Measurements from ENCODE around the gene NEO1.

Gene NEO1

DNA sequence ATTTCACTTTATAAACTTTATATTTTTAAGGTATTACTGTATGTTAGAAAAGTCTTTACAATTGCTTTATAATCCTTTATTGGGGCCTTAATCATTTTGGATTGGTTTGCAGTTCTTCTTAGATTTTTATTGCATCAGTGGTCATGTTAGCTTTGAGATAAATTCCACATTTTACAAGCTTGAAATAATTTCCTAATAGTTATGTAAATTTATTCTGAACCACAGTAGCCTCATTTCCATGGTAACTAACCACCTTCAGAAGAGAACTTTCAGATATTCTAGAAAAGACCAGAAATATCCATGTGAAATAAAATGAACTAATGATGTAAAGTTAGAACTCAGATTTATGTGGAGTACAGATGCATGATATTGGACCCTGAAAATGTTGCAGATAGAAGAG lies 94.2 kb downstream of the NEO1 start:
- no peak for DNase-seq (ENCODE audit: low read depth, low spot score)
- in situ Hi-C loops (cut with HindIII; ENCODE audit: low sequenced_read_pairs) = no loop called here
- TF ChIP-seq CTCF (IDR thresholded peaks at IDR 0.05; ENCODE audit: low read depth, low read length) = no peak
- no peak overlapping the region for H3K4me3 ChIP-seq (ENCODE audit: low read depth, low read length)

DNA sequence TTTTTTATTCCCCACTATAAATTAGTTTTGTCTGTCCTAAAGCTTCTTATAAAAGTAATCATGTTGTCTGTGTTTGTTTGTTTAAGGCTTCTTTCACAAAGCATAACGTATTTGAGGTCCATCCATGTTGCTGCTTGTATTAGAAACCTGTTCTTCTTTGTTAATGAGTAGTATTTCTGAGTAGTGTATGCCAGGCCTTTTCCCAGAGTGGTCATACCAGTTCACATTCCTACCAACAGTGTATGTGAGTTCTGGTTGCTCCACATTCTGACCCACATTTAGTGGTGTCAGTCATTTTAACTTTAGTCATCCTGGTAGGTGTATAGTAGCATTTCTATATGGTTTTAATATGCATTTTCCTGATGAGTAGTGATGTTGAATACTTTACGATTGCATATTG lies 98.6 kb downstream of the NEO1 start:
- DNase-seq (ENCODE audit: low read depth, low spot score) = no peak
- no peak for TF ChIP-seq CTCF (IDR thresholded peaks at IDR 0.05; ENCODE audit: low read depth, low read length)
- in situ Hi-C loops (cut with HindIII; ENCODE audit: low sequenced_read_pairs) = no loop called here
- no peak overlapping the region for H3K4me3 ChIP-seq (ENCODE audit: low read depth, low read length)

- in situ Hi-C loops (cut with HindIII; ENCODE audit: low sequenced_read_pairs) = no loop called here
- TF ChIP-seq CTCF (IDR thresholded peaks at IDR 0.05; ENCODE audit: low read depth, low read length) = no peak
- H3K4me3 ChIP-seq (ENCODE audit: low read depth, low read length) = no peak overlapping the region
- no peak for DNase-seq (ENCODE audit: low read depth, low spot score)
These were observed 100.8 kb downstream of the NEO1 start for GRCh38 chr15:73153024-73153423.

GRCh38 chr15:73153447-73153846 lies 101.2 kb downstream of the NEO1 start:
- in situ Hi-C loops (cut with HindIII; ENCODE audit: low sequenced_read_pairs) = no loop called here
- DNase-seq (ENCODE audit: low read depth, low spot score) = no peak
- no peak for TF ChIP-seq CTCF (IDR thresholded peaks at IDR 0.05; ENCODE audit: low read depth, low read length)
- no peak overlapping the region for H3K4me3 ChIP-seq (ENCODE audit: low read depth, low read length)

DNA sequence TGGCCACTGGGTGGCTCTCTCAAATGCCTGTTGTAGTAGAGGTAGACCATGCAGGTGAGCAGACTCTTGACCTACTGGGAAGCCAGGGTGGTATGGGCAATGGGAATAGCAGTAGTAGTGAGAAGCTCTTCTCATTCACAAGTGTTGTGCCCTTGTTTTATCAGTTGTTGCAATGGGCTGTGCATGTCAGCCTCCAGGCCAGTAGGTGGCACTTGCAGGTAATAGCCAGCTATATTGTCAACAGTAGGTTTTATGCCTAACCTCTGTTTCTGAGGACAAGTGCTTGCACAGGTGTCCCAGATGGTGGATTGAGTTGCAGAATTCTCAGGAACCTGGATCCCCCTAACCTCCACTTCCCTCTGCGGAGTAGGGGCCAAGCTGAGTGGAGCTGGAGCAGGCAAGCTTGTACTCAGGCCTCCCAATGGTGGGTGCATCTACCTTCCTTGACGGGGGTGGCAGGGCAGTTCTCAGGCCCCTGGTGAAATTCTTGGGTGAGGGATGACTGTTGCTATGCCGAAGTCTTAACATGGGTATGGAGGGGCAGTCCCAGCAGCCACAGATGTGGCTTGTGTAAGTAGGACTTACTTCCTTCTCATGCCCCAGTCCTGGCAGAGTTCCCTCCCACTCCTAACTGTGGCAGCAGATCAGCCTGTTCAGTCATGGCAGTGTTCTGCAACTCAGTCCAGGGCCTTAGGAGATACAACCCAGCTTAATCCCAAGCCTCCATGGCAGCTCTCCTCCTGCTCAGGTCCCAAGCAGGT lies 104.3 kb downstream of the NEO1 start:
- no peak for DNase-seq (ENCODE audit: low read depth, low spot score)
- in situ Hi-C loops (cut with HindIII; ENCODE audit: low sequenced_read_pairs) = no loop called here
- H3K4me3 ChIP-seq (ENCODE audit: low read depth, low read length) = no peak overlapping the region
- no peak for TF ChIP-seq CTCF (IDR thresholded peaks at IDR 0.05; ENCODE audit: low read depth, low read length)

- in situ Hi-C loops (cut with HindIII; ENCODE audit: low sequenced_read_pairs) = no loop called here
- H3K4me3 ChIP-seq (ENCODE audit: low read depth, low read length) = no peak overlapping the region
- TF ChIP-seq CTCF (IDR thresholded peaks at IDR 0.05; ENCODE audit: low read depth, low read length) = no peak
- no peak for DNase-seq (ENCODE audit: low read depth, low spot score)
These were observed 109.3 kb downstream of the NEO1 start for GRCh38 chr15:73161546-73161945.

Data from astrocyte of the spinal cord (primary cell).